Measurements from ENCODE around the gene IGLON5. TPM values are rescaled to one million over a fixed set of nuclear protein-coding genes. Genes with fewer than 3 reads are reported as not detected.

IGLON5 gene
- total RNA-seq, 1 experiment from 2014 or later, result not detected

- RAD21 ChIA-PET (ENCODE audit: low non-redundant PET in 1 of 2, low total read pairs in 2 of 2, uncharacterized antibody in 2 of 2, unreplicated experiment in 2 of 2), result interaction anchor here (0.8 to 1.3 kb wide), 4 partner anchors 27 to 100 kb away, joined by 3 to 7 read pairs (median 4); no protein-coding TSS in a partner anchor
- CTCF ChIA-PET, result interaction anchor here (0.6 to 1.6 kb wide), 14 partner anchors 9 to 321 kb away, joined by 3 to 21 read pairs (median 7); no protein-coding TSS in a partner anchor
- Histone ChIP-seq H4K20me1 (ENCODE audit: insufficient read depth) (no peaks in the 10 kb centered on the region), H2AFZ (ENCODE audit: low read depth, low read length, poor library complexity, severe bottlenecking) (peak overlapping the region; percentile 95), H3K4me3 (replicated peaks in 1 of 2; ENCODE audit: low read depth in 1 of 2, low read length in 2 of 2) (peak overlapping the region; percentile 54 to 67), H3K36me3 (ENCODE audit: control insufficient read depth in 1 of 2, insufficient read depth in 2 of 2, low read length in 2 of 2) (no peaks in the 10 kb centered on the region; a peak in 2 of 4 replicates), H3K27me3 (ENCODE audit: insufficient read depth, low read length) (no peaks in the 10 kb centered on the region), H3K4me1 (ENCODE audit: control insufficient read depth in 1 of 2, insufficient read depth in 2 of 2, low read length in 2 of 2) (peaks cover 5 to 45% of the 10 kb centered on the region in 2 experiments; a peak in 3 of 4 replicates), H3K4me2 (ENCODE audit: low read length) (peak overlapping the region; percentile 90), H3K9me3 (ENCODE audit: control insufficient read depth in 1 of 2, insufficient read depth in 1 of 2, low read depth in 1 of 2, low read length in 2 of 2) (no peaks in the 10 kb centered on the region), H3K9ac (ENCODE audit: low read length) (peak overlapping the region; percentile 70), H3K27ac (ENCODE audit: low read depth, low read length) (peak overlapping the region; percentile 65), H3K79me2 (ENCODE audit: insufficient read depth, low read length) (no peaks in the 10 kb centered on the region), H3K9me2 (ENCODE audit: insufficient read depth) (no peaks in the 10 kb centered on the region)
- TF ChIP-seq EZH2 (IDR thresholded peaks at IDR 0.05) (no peak), CEBPB (IDR thresholded peaks at IDR 0.05; ENCODE audit: low read depth) (no peak), CTCF (IDR thresholded peaks at IDR 0.05 in 2 of 3, conservative IDR thresholded peaks at IDR 0.05 in 1 of 3; ENCODE audit: borderline replicate concordance in 1 of 3, insufficient read depth in 1 of 3, low read depth in 2 of 3, low read length in 2 of 3) (0 out of 6 replicates have a peak, but pooled peaks of 2 of the 3 experiments have one; percentile 1 to 9), CBX3 (IDR thresholded peaks at IDR 0.05; ENCODE audit: low read depth) (0 out of 2 replicates have a peak, but pooled peaks have one; percentile 5), POLR2A (IDR thresholded peaks at IDR 0.05; ENCODE audit: borderline replicate concordance, extremely low read depth, insufficient read depth, insufficient read length) (peak; percentile 62), RAD21 (IDR thresholded peaks at IDR 0.05; ENCODE audit: low read depth) (peak; percentile 22; the same call in 1 of the 2 replicates), MAX (IDR thresholded peaks at IDR 0.05) (peak; percentile 90), POLR2AphosphoS5 (IDR thresholded peaks at IDR 0.05; ENCODE audit: low read depth, low read length) (peak; percentile 75), SP1 (IDR thresholded peaks at IDR 0.05; ENCODE audit: low read depth) (peak; percentile 38; the same call in 1 of the 2 replicates)
- POLR2A ChIA-PET, result interaction anchor here (0.6 to 1.7 kb wide), 8 partner anchors 9 to 231 kb away, joined by 3 to 12 read pairs (median 4); partner anchors contain the start of gene ZNF175
- BruUV-seq (replicated peaks), result no TSS peak
- intact Hi-C loops (cut with micrococcal nuclease), result loop anchor here (1.0 kb wide), 5 partner anchors 27 to 317 kb away; no protein-coding TSS in a partner anchor
- ATAC-seq (peak; percentile 87), DNase-seq (ENCODE audit: low read depth, low spot score) (peak; percentile 91)
These were observed 28.5 kb downstream of the IGLON5 start for GRCh38 chr19:51339687-51340656.
